Measurements from ENCODE around the gene CTSA. TPM values are rescaled to one million over a fixed set of nuclear protein-coding genes. Genes with fewer than 3 reads are reported as not detected.

Gene CTSA
- total RNA-seq, 1 donor from 2014 or later, result 92.1 TPM

- no peak overlapping the region for H3K4me3 Mint-ChIP-seq (ENCODE audit: low read depth)
- no peaks in the 10 kb centered on the region for H3K27me3 Mint-ChIP-seq
Observed at GRCh38 chr20:45886590-45887345, 4.4 kb upstream of the CTSA start.

DNA sequence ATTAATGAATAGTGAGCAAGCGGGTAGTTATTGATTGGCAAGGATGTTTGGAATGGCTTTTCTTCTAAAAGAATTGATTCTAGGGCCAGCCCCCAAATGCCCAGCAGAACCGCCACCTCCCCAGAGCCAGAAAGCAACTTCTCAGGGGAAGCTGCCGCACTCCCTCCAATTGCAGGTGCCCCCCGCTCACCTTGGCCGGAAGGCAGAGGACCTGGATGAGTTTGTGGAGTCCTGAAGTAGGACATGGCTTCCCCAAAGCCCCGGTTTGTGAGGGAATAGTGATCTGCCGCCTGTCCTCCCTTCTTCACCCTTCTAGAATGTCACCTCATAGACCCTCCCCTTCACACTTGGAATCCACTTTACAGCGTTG lies 3.8 kb upstream of the CTSA start, which contains the start of gene SPATA25:
Gene SPATA25 (minus strand): TSS at position 277 of the 370 bp plus-strand sequence. CDS start 32 bp downstream, at position 245.
- no peaks in the 10 kb centered on the region for H3K27me3 Mint-ChIP-seq
- TF ChIP-seq, protein P1, sequence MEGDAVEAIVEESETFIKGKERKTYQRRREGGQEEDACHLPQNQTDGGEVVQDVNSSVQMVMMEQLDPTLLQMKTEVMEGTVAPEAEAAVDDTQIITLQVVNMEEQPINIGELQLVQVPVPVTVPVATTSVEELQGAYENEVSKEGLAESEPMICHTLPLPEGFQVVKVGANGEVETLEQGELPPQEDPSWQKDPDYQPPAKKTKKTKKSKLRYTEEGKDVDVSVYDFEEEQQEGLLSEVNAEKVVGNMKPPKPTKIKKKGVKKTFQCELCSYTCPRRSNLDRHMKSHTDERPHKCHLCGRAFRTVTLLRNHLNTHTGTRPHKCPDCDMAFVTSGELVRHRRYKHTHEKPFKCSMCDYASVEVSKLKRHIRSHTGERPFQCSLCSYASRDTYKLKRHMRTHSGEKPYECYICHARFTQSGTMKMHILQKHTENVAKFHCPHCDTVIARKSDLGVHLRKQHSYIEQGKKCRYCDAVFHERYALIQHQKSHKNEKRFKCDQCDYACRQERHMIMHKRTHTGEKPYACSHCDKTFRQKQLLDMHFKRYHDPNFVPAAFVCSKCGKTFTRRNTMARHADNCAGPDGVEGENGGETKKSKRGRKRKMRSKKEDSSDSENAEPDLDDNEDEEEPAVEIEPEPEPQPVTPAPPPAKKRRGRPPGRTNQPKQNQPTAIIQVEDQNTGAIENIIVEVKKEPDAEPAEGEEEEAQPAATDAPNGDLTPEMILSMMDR (IDR thresholded peaks at IDR 0.05; ENCODE audit: unreplicated experiment), result no peak
- peaks cover 7% of the 10 kb centered on the region for H3K4me1 Mint-ChIP-seq (ENCODE audit: low read depth)
- peaks cover 7% of the 10 kb centered on the region for H3K36me3 Mint-ChIP-seq (ENCODE audit: insufficient read depth)
- DNase-seq (ENCODE audit: low spot score, unreplicated experiment), result no peak
- H3K27ac Mint-ChIP-seq, result no peak within 1 kb of the TSS
- H3K9me3 Mint-ChIP-seq (ENCODE audit: low read depth), result no peaks in the 10 kb centered on the region
- no peak within 1 kb of the TSS for H3K4me3 Mint-ChIP-seq (ENCODE audit: low read depth)

More at GRCh38 chr20:45886590-45887345, 4.4 kb upstream of the CTSA start:
- peaks cover 7% of the 10 kb centered on the region for H3K4me1 Mint-ChIP-seq (ENCODE audit: low read depth)
- TF ChIP-seq, protein P1 (IDR thresholded peaks at IDR 0.05; ENCODE audit: unreplicated experiment), result no peak
- no peaks in the 10 kb centered on the region for H3K9me3 Mint-ChIP-seq (ENCODE audit: low read depth)
- no peak for DNase-seq (ENCODE audit: low spot score, unreplicated experiment)
- H3K36me3 Mint-ChIP-seq (ENCODE audit: insufficient read depth), result peaks cover 7% of the 10 kb centered on the region
- H3K27ac Mint-ChIP-seq, result no peak overlapping the region

DNA sequence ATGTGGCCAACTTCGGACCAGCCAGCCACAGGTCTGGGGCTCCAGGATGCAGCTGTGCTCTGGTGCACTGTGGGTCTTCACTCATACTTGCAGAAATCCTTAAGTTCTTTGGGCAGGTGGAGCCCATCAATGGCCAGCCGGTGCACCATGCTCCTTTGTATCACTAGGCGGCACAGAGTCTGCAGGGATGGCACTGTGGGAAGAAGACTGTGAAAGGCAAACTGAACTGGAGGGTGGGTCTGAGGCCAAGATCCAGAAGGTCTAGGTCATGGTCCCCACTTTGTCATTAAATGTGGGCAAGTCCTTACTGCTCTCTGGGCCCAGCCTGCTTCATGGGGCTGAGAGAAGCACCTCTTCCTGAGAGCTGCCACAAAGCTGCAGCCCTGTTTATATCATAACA lies 2.5 kb upstream of the CTSA start:
- H3K27me3 Mint-ChIP-seq, result no peaks in the 10 kb centered on the region
- peaks cover 3% of the 10 kb centered on the region for H3K36me3 Mint-ChIP-seq (ENCODE audit: insufficient read depth)
- no peak for DNase-seq (ENCODE audit: low spot score, unreplicated experiment)
- H3K9me3 Mint-ChIP-seq (ENCODE audit: low read depth), result no peaks in the 10 kb centered on the region
- H3K4me1 Mint-ChIP-seq (ENCODE audit: low read depth), result peaks cover 8% of the 10 kb centered on the region
- TF ChIP-seq, protein P1 (IDR thresholded peaks at IDR 0.05; ENCODE audit: unreplicated experiment), result no peak
- H3K27ac Mint-ChIP-seq, result no peak overlapping the region
- no peak overlapping the region for H3K4me3 Mint-ChIP-seq (ENCODE audit: low read depth)

DNA sequence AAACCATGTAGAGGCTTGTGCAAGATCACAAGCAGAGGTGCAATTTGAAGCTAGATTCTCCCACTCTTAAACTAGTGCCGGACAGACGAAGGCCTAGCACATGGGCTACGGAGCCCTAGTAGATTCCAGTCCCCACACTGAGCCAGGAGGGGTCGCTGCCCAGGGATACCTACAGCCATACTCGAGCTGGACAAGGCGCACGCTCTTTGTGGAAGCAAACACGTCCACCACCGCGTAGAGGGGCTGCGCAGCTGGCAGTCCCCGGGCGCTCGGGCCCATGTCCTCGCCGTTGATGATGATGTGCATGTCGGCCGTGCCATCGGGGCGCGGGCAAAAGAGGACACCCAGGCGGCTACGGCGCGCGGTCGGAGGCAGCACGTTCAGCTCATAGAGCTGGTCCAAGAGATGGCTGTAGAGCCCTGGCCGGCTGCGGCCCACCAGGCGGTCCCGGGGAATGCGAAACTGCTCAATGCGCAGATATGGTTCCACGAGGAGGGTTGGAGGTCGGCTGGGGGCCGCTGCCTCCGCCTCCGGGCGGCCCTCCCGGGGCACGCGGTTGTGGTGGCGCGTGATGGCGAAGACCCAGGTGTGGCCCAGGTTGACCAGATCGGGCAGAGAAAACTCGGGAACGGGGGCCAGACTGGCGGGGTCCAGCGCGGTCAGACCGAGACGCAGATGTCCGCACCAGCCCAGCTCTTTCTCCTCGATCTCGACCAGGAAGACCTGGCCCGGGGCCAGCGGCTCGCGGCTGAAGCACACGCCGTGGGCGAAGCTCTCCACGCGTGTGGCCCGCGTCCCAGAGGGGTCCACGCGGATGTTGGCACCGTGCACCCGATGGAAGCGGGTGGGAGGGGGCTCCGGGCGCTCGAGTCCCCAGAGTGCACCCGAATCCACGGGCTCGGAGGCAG lies 804 bp upstream of the CTSA start:
- H3K27me3 Mint-ChIP-seq, result no peaks in the 10 kb centered on the region
- peak overlapping the region; percentile 86 for H3K4me3 Mint-ChIP-seq (ENCODE audit: low read depth)
- TF ChIP-seq, protein P1 (IDR thresholded peaks at IDR 0.05; ENCODE audit: unreplicated experiment), result peak; percentile 77
- peaks cover 8% of the 10 kb centered on the region for H3K4me1 Mint-ChIP-seq (ENCODE audit: low read depth)
- no peaks in the 10 kb centered on the region for H3K9me3 Mint-ChIP-seq (ENCODE audit: low read depth)
- peak overlapping the region; percentile 97 for H3K27ac Mint-ChIP-seq
- peaks cover 5% of the 10 kb centered on the region for H3K36me3 Mint-ChIP-seq (ENCODE audit: insufficient read depth)
- DNase-seq (ENCODE audit: low spot score, unreplicated experiment), result peak; percentile 69
